NCI-H82 treated with DMSO at 0.1 percent for 48 hours (cell line): ENCODE results near the gene SLC38A11.

Experiments
- DNase-seq: peaks from one replicate; lab custom pipeline; 2025; ENCODE audit not compliant: unreplicated experiment; lab: John Stamatoyannopoulos, UW

The SLC38A11 gene

GRCh38 chr2:164846276-164846675 is 109.0 kb downstream of the SLC38A11 start:
- DNase-seq, result no peak
